H1 (cell line): ENCODE measurements around the gene P2RX1. TPM values are rescaled to one million over a fixed set of nuclear protein-coding genes. Genes with fewer than 3 reads are reported as not detected.

Source experiments
- BCL11A ChIP-seq, 2 experiments: IDR thresholded peaks; one replicate each; pipeline ENCODE4 v1.6.1; 2011; ENCODE audit warnings: low read depth in 2 of 2, low read length in 2 of 2, mild to moderate bottlenecking in 2 of 2
- GTF2F1 ChIP-seq: IDR thresholded peaks from 2 replicates; pipeline ENCODE4 v1.6.1; 2012; ENCODE audit warnings: low read depth, low read length, improper control_type of control experiment, borderline replicate concordance
- HDAC6 ChIP-seq: IDR thresholded peaks from one replicate; pipeline ENCODE4 v1.7.1; 2012; ENCODE audit warnings: low read depth, mild to moderate bottlenecking, inconsistent platforms, low read length, moderate library complexity
- PHF8 ChIP-seq: fragments of 200-600 bp; sonication (generic); conservative IDR thresholded peaks from 2 replicates; pipeline ENCODE4 v1.7.1; 2012; ENCODE audit warnings: low read depth, mild to moderate bottlenecking, inconsistent platforms, low read length, moderate library complexity
- POU5F1 ChIP-seq: IDR thresholded peaks from 2 replicates; pipeline ENCODE4 v1.6.1; 2011; ENCODE audit warnings: low read depth, mild to moderate bottlenecking, low read length, moderate library complexity
- polyA plus RNA-seq, 7 experiments: library from polyadenylated mRNA; depleted of rRNA in 3 of 7; stranded (reverse) in 5 of 7; unstranded in 2 of 7; fragments of >200 nt in 5 of 7; fragments of 200-250 nt in 2 of 7; gene quantifications; 1 replicate in 5 of 7; 2 replicates in 1 of 7; 4 replicates in 1 of 7; pipeline versions ENCODE4 v1.2.1 to v1.2.3, GENCODE V29; 2011 to 2013; ENCODE audit warnings: missing spikeins in 2 of 7, mixed read lengths in 2 of 7
- total RNA-seq: library from RNA; stranded (reverse); fragmentation: NEBNext Ultra II Directional; extraction: Animal tissue kit (Norgen Biotek cat#: 25700); gene quantifications from 2 replicates; pipeline ENCODE4 v1.2.1, GENCODE V29; 2021

The P2RX1 gene
- total and polyA plus RNA-seq, 2 of the 8 experiments (the other 6 are each of a cell fraction or from before 2014, with no cell fraction given) = 0.45 to 1.1 TPM

DNA sequence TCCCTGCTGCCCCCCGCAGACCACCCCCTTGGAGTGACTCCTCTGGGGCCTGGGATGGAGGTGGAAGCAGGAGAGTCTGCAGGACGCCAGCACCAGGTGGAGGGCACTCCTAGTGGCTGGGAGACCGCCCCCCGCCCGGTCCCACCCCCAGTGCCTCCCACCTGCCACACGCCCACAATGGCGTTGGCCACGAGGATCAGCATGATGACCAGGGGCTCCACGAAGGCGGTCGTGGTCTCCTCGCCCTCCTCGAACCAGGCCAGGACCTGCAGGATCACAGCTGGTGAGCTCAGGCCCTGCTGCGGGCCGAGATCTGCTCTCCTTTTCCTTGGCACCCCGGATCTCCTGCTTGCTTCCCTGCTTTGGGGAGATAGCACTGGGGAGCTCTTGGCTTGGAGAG, 35.2 kb upstream of the P2RX1 start (continued):
- no peak for TF ChIP-seq POU5F1
- no peak for TF ChIP-seq HDAC6
- no peak for TF ChIP-seq PHF8
- no peak for TF ChIP-seq GTF2F1
- no peak for TF ChIP-seq BCL11A (IDR thresholded peaks at IDR 0.05; ENCODE audit: low read depth in 2 of 2, low read length in 2 of 2)
